Measurements from ENCODE around the gene CASP10. TPM values are rescaled to one million over a fixed set of nuclear protein-coding genes. Genes with fewer than 3 reads are reported as not detected.

Gene CASP10
- total RNA-seq, 1 donor from 2014 or later: 38.6 TPM

- no peak for TF ChIP-seq CTCF (IDR thresholded peaks at IDR 0.05; ENCODE audit: unreplicated experiment)
- peak overlapping the region; percentile 95 for H3K27ac Mint-ChIP-seq (ENCODE audit: unreplicated experiment)
- peaks cover 26% of the 10 kb centered on the region for H3K4me1 Mint-ChIP-seq (ENCODE audit: unreplicated experiment)
- H3K4me3 Mint-ChIP-seq (ENCODE audit: unreplicated experiment): peak overlapping the region; percentile 6
- peaks cover 38% of the 10 kb centered on the region for H3K36me3 Mint-ChIP-seq (ENCODE audit: low read depth, unreplicated experiment)
- DNase-seq (ENCODE audit: low spot score): peak; percentile 18
- no peaks in the 10 kb centered on the region for H3K27me3 Mint-ChIP-seq (ENCODE audit: unreplicated experiment)
- H3K9me3 Mint-ChIP-seq (ENCODE audit: unreplicated experiment): no peaks in the 10 kb centered on the region
These were observed 8.4 kb downstream of the CASP10 start for GRCh38 chr2:201191132-201191875.

DNA sequence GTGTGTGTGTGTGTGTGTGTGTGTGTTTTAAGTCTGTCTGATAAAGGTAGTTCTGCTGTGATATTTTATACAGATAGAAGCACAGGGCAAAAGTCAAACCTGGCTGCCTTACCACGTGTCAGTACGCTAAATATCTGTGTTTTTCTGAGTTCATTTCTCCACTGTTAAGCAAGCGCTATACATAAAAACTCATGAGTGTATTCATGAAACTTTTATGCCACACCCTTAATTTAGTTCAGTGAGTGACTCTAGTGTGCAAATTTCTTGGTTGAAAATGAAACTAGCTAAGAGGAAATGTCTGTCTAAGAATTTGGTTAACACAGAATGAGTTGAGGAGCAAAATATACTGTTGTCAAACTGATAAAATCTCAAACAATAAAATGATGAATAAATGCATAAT lies 11.2 kb downstream of the CASP10 start:
- Mint-ChIP-seq H3K36me3 (ENCODE audit: low read depth, unreplicated experiment) (peaks cover 29% of the 10 kb centered on the region), H3K4me1 (ENCODE audit: unreplicated experiment) (peaks cover 24% of the 10 kb centered on the region), H3K4me3 (ENCODE audit: unreplicated experiment) (no peak overlapping the region), H3K9me3 (ENCODE audit: unreplicated experiment) (no peaks in the 10 kb centered on the region), H3K27me3 (ENCODE audit: unreplicated experiment) (no peaks in the 10 kb centered on the region), H3K27ac (ENCODE audit: unreplicated experiment) (peak overlapping the region; percentile 24)
- no peak for DNase-seq (ENCODE audit: low spot score)
- no peak for TF ChIP-seq CTCF (IDR thresholded peaks at IDR 0.05; ENCODE audit: unreplicated experiment)

GRCh38 chr2:201195331-201195730 lies 12.4 kb downstream of the CASP10 start:
- Mint-ChIP-seq H3K4me1 (ENCODE audit: unreplicated experiment) (peaks cover 20% of the 10 kb centered on the region), H3K4me3 (ENCODE audit: unreplicated experiment) (no peak overlapping the region), H3K36me3 (ENCODE audit: low read depth, unreplicated experiment) (peaks cover 35% of the 10 kb centered on the region), H3K27ac (ENCODE audit: unreplicated experiment) (peak overlapping the region; percentile 57), H3K9me3 (ENCODE audit: unreplicated experiment) (no peaks in the 10 kb centered on the region), H3K27me3 (ENCODE audit: unreplicated experiment) (no peaks in the 10 kb centered on the region)
- no peak for TF ChIP-seq CTCF (IDR thresholded peaks at IDR 0.05; ENCODE audit: unreplicated experiment)
- DNase-seq (ENCODE audit: low spot score): no peak

- no peak overlapping the region for H3K4me3 Mint-ChIP-seq (ENCODE audit: unreplicated experiment)
- no peak for DNase-seq (ENCODE audit: low spot score)
- peaks cover 35% of the 10 kb centered on the region for H3K36me3 Mint-ChIP-seq (ENCODE audit: low read depth, unreplicated experiment)
- H3K4me1 Mint-ChIP-seq (ENCODE audit: unreplicated experiment): peaks cover 16% of the 10 kb centered on the region
- H3K27ac Mint-ChIP-seq (ENCODE audit: unreplicated experiment): no peak overlapping the region
- no peaks in the 10 kb centered on the region for H3K27me3 Mint-ChIP-seq (ENCODE audit: unreplicated experiment)
- no peak for TF ChIP-seq CTCF (IDR thresholded peaks at IDR 0.05; ENCODE audit: unreplicated experiment)
- H3K9me3 Mint-ChIP-seq (ENCODE audit: unreplicated experiment): no peaks in the 10 kb centered on the region
These were observed 13.1 kb downstream of the CASP10 start for GRCh38 chr2:201196003-201196402.

DNA sequence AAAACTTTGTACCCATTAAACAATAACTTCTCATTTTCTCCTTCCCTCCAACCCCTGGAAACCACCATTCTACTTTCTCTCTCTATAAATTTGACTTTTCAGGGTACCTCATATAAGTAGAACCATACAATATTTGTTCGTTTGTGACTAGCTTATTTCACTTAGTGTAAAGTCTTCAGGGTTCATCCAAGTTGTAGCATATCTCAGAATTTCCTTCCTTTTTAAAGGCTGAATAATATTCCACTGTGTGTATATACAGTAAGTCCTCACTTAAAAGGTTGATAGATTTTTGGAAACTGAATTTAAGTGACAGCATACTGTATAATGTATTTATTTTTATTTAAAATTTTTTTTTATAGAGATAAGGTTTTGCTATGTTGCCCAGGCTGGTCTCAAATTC lies 13.9 kb downstream of the CASP10 start:
- Mint-ChIP-seq H3K9me3 (ENCODE audit: unreplicated experiment) (no peaks in the 10 kb centered on the region), H3K4me1 (ENCODE audit: unreplicated experiment) (peaks cover 10% of the 10 kb centered on the region), H3K27ac (ENCODE audit: unreplicated experiment) (no peak overlapping the region), H3K4me3 (ENCODE audit: unreplicated experiment) (no peak overlapping the region), H3K36me3 (ENCODE audit: low read depth, unreplicated experiment) (peaks cover 41% of the 10 kb centered on the region), H3K27me3 (ENCODE audit: unreplicated experiment) (no peaks in the 10 kb centered on the region)
- TF ChIP-seq CTCF (IDR thresholded peaks at IDR 0.05; ENCODE audit: unreplicated experiment): no peak
- no peak for DNase-seq (ENCODE audit: low spot score)

Data from endothelial cell (in vitro differentiated cells).